ENCODE results near the gene MYMK.

The MYMK gene

DNA sequence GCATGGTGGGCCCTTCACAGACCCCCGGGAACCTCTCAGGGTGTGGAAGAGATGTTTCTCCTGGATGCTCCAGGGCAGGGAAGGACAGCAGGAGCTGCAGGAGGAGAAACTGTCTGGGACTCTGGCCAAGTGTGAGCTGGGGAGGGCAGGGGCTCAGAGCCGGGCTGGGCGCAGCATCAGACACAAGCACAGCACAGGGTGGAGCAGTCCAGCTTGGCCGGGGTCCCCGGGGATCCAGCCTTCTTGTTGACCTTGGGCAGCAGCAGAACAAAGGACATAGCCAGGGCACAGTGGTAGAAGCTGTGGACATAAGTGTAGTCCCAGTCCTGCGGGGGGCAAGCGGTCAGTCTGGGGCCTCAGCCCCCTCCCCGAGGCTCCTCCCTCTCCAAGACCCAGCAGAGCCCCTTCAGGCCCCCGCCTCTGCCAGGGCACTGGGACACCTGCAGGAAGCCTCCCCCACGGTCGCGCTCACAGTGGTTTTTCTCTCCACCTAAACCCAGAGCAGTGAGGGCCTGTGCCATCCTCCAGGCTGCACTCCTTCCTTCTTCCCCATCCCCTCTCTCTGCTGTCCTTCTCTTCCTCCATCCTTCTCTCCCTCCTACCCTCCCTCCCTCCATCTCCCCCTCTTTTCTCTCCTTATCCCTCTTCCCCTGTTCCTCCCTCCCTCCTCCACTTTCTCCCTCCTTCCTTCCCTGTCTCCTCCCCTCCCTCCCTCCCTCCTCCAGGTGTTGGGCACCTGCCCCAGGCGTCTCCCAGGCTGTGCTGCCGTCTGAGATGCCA lies 10.1 kb downstream of the MYMK start:
- Histone ChIP-seq H2BK15ac (ENCODE audit: low read depth, poor library complexity, severe bottlenecking) (no peak overlapping the region), H3K9me3 (ENCODE audit: control insufficient read depth, low read length) (no peaks in the 10 kb centered on the region), H2AFZ (ENCODE audit: low read depth, low read length) (no peak overlapping the region), H3K23ac (ENCODE audit: low read length in 2 of 2) (no peak overlapping the region), H3K4me3 (ENCODE audit: insufficient read depth in 1 of 2, low read depth in 1 of 2, low read length in 2 of 2) (peak overlapping the region in 1 of 2 experiments; percentile 8), H3K9ac (ENCODE audit: low read length) (no peak overlapping the region), H3K79me1 (replicated peaks; ENCODE audit: low read length, poor library complexity, severe bottlenecking) (no peaks in the 10 kb centered on the region), H2AK5ac (ENCODE audit: low read length, severe bottlenecking) (no peak overlapping the region), H3K27ac (ENCODE audit: low read length, poor library complexity, severe bottlenecking) (no peak overlapping the region), H3K4ac (ENCODE audit: low read depth in 1 of 2, low read length in 2 of 2) (no peak overlapping the region), H3K27me3 (ENCODE audit: control insufficient read depth in 1 of 2, insufficient read depth in 1 of 2, low read length in 2 of 2) (peaks cover 23 to 48% of the 10 kb centered on the region in 2 experiments), H3K36me3 (ENCODE audit: control insufficient read depth in 1 of 2, insufficient read depth in 2 of 2, low read depth in 1 of 2, low read length in 2 of 2) (no peaks in the 10 kb centered on the region), H2BK12ac (ENCODE audit: low read length in 2 of 2) (no peak overlapping the region), H2BK120ac (ENCODE audit: low read depth, low read length) (no peak overlapping the region), H3K18ac (ENCODE audit: low read depth in 1 of 2, low read length in 2 of 2) (no peak overlapping the region), H4K8ac (ENCODE audit: low read length) (no peak overlapping the region), H3K4me2 (ENCODE audit: low read length, poor library complexity, severe bottlenecking) (no peak overlapping the region), H4K91ac (ENCODE audit: low read length) (no peak overlapping the region), H3K14ac (ENCODE audit: low read length in 2 of 2) (no peak overlapping the region), H2BK5ac (ENCODE audit: low read depth, low read length, poor library complexity, severe bottlenecking) (no peak overlapping the region), H3K4me1 (ENCODE audit: control insufficient read depth, insufficient read depth, low read depth, low read length) (peaks cover 6% of the 10 kb centered on the region)
- WGBS, result 82% methylated on average over 14 of the region's 14 CpGs
- no peak for DNase-seq

DNA sequence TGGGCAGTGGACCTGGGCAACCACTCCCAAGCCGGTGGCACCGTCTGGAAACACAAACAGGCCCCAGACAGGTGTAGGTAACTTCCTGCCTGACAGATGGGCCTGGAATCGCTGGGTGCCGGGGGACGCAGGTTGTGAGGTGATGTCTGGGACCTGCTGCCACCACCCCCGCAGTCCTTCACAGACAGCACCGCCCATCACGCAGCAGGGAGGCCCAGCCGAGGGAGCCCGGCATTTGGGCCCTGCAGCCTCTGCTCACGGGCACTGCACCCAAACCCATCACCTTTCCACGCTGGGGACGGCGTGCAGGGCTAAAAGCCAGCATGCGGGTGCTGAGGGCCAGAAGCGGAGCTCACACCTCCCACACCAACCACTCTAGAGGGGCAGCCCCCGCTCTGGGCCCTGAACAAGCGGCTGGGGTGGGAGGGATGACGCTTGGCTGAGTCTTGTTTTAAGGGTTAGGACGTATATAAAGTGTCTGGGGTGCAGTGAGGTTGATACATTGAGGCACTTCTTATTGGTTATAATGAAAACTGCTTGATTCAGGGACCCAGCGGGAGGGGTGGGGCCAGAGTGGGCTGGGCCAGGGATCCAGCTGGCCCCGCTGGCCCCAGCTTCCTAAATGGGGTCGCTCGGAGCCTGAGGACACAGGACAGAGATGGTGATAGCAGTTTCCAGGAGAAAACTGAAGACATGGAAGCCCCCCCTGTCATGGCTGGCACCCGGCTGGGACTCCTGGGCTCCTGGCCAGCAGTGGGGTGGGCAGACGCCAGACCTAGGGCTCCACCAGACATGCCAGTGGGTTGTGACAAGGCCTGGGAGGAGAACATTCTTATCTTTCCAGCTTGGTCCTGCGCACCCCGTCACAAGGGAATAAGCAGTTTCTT lies 11.3 kb downstream of the MYMK start:
- Histone ChIP-seq H3K4me3 (ENCODE audit: insufficient read depth in 1 of 2, low read depth in 1 of 2, low read length in 2 of 2) (no peak overlapping the region), H2BK15ac (ENCODE audit: low read depth, poor library complexity, severe bottlenecking) (peak overlapping the region; percentile 16), H3K14ac (ENCODE audit: low read length in 2 of 2) (no peak overlapping the region), H2BK12ac (ENCODE audit: low read length in 2 of 2) (no peak overlapping the region), H3K27ac (ENCODE audit: low read length, poor library complexity, severe bottlenecking) (no peak overlapping the region), H3K4me2 (ENCODE audit: low read length, poor library complexity, severe bottlenecking) (no peak overlapping the region), H3K4ac (ENCODE audit: low read depth in 1 of 2, low read length in 2 of 2) (no peak overlapping the region), H3K27me3 (ENCODE audit: control insufficient read depth in 1 of 2, insufficient read depth in 1 of 2, low read length in 2 of 2) (peaks cover 22 to 51% of the 10 kb centered on the region in 2 experiments), H4K8ac (ENCODE audit: low read length) (no peak overlapping the region), H3K79me1 (replicated peaks; ENCODE audit: low read length, poor library complexity, severe bottlenecking) (no peaks in the 10 kb centered on the region), H3K9ac (ENCODE audit: low read length) (no peak overlapping the region), H3K36me3 (ENCODE audit: control insufficient read depth in 1 of 2, insufficient read depth in 2 of 2, low read depth in 1 of 2, low read length in 2 of 2) (no peaks in the 10 kb centered on the region), H2AFZ (ENCODE audit: low read depth, low read length) (no peak overlapping the region), H2BK5ac (ENCODE audit: low read depth, low read length, poor library complexity, severe bottlenecking) (no peak overlapping the region), H2AK5ac (ENCODE audit: low read length, severe bottlenecking) (no peak overlapping the region), H3K4me1 (ENCODE audit: control insufficient read depth, insufficient read depth, low read depth, low read length) (peaks cover 15% of the 10 kb centered on the region), H3K18ac (ENCODE audit: low read depth in 1 of 2, low read length in 2 of 2) (peak overlapping the region in 1 of 2 experiments; percentile 14), H2BK120ac (ENCODE audit: low read depth, low read length) (no peak overlapping the region), H4K91ac (ENCODE audit: low read length) (no peak overlapping the region), H3K23ac (ENCODE audit: low read length in 2 of 2) (no peak overlapping the region), H3K9me3 (ENCODE audit: control insufficient read depth, low read length) (no peaks in the 10 kb centered on the region)
- 87% methylated on average over 25 of the region's 28 CpGs for WGBS
- no peak for DNase-seq

GRCh38 chr9:133512253-133513213 lies 12.2 kb downstream of the MYMK start:
- H4K91ac ChIP-seq (ENCODE audit: low read length), result peak overlapping the region; percentile 55
- 88% methylated on average over 19 of the region's 19 CpGs for WGBS
- no peak overlapping the region for H3K18ac ChIP-seq (ENCODE audit: low read depth in 1 of 2, low read length in 2 of 2)
- no peak overlapping the region for H3K4ac ChIP-seq (ENCODE audit: low read depth in 1 of 2, low read length in 2 of 2)
- no peaks in the 10 kb centered on the region for H3K79me1 ChIP-seq (replicated peaks; ENCODE audit: low read length, poor library complexity, severe bottlenecking)
- H3K4me3 ChIP-seq (ENCODE audit: insufficient read depth in 1 of 2, low read depth in 1 of 2, low read length in 2 of 2), result peak overlapping the region in 1 of 2 experiments; percentile 2
- H2AK5ac ChIP-seq (ENCODE audit: low read length, severe bottlenecking), result no peak overlapping the region
- H3K27me3 ChIP-seq (ENCODE audit: control insufficient read depth in 1 of 2, insufficient read depth in 1 of 2, low read length in 2 of 2), result peaks cover 18 to 49% of the 10 kb centered on the region in 2 experiments
- peak overlapping the region in 1 of 2 experiments; percentile 19 for H3K14ac ChIP-seq (ENCODE audit: low read length in 2 of 2)
- no peak overlapping the region for H2AFZ ChIP-seq (ENCODE audit: low read depth, low read length)
- H3K36me3 ChIP-seq (ENCODE audit: control insufficient read depth in 1 of 2, insufficient read depth in 2 of 2, low read depth in 1 of 2, low read length in 2 of 2), result no peaks in the 10 kb centered on the region
- no peaks in the 10 kb centered on the region for H3K9me3 ChIP-seq (ENCODE audit: control insufficient read depth, low read length)
- no peak overlapping the region for H2BK15ac ChIP-seq (ENCODE audit: low read depth, poor library complexity, severe bottlenecking)
- no peak overlapping the region for H4K8ac ChIP-seq (ENCODE audit: low read length)
- H3K4me1 ChIP-seq (ENCODE audit: control insufficient read depth, insufficient read depth, low read depth, low read length), result peaks cover 20% of the 10 kb centered on the region
- H3K9ac ChIP-seq (ENCODE audit: low read length), result no peak overlapping the region
- H2BK5ac ChIP-seq (ENCODE audit: low read depth, low read length, poor library complexity, severe bottlenecking), result no peak overlapping the region
- no peak overlapping the region for H3K4me2 ChIP-seq (ENCODE audit: low read length, poor library complexity, severe bottlenecking)
- no peak overlapping the region for H2BK12ac ChIP-seq (ENCODE audit: low read length in 2 of 2)
- peak overlapping the region in 1 of 2 experiments; percentile 23 for H3K23ac ChIP-seq (ENCODE audit: low read length in 2 of 2)
- DNase-seq, result no peak
- no peak overlapping the region for H3K27ac ChIP-seq (ENCODE audit: low read length, poor library complexity, severe bottlenecking)
- no peak overlapping the region for H2BK120ac ChIP-seq (ENCODE audit: low read depth, low read length)
